HG03139 (cell line): ENCODE data around the gene FBXO5.
"Not testable (repeated sequence)": the region's sequence is repeated elsewhere in the genome, so short reads cannot be mapped to it uniquely, and the experiment has no call there.

Source experiments
- ATAC-seq: cut with Tn5 transposase; IDR thresholded peaks from one replicate; pipeline ENCODE4 v1.9.1; 2021; ENCODE audit not compliant: unreplicated experiment

Gene FBXO5

DNA sequence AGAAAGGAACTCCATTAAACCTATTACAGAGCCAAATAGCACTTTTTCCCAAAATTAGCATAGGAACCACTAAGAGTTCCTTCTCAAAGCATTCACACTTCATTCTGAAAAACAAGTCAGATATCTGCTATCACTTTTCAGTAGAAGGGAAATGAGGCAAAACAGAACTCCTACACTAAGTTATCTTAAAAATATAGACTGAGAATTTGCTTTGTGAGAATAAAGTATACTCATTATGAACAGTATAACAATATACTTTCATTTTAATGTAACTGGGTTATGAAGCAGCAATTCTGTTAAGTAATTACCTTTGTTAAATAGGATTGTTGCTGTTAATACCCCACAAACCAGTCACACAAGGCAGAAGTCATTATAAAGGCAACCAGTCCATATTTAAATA is 11.0 kb upstream of the FBXO5 start:
- ATAC-seq: no peak

DNA sequence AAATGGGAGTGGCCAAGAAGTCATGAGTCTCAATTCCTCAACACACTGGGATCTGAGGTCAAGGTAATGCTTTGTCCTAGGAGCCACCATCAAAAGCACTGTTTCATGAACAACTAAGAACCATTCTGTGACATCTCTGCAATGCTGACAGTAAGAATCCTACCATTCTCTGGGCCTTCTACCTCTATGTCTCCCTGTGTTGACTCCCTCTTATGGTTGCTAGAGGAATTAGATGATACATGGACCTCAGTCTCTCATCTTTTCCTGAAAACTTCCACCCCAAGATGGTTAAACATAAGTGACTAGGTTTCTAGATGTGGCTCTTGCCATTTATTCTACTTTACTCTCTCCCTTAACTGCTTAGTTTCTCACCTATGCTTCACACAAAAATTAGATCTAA is 10.6 kb upstream of the FBXO5 start:
- no peak for ATAC-seq

DNA sequence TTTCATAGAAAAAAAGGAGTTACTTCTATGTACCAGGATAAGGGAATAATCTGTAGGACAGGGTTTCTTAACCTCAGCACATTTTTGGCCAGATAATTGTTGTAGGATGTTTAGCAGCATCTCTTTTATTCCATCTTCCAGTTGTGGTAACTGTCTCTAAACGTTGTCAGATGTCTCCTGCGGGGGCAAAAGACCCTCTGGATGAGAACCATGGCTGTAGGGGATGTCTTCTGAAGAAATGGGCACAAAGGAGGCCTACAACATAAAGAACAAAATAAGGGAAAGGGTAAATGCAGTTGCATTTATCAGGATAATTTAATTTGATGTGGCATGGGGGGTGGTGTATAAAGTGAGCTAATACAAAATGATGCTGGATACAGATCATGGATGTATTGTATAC is 4.1 kb upstream of the FBXO5 start:
- ATAC-seq: no peak

DNA sequence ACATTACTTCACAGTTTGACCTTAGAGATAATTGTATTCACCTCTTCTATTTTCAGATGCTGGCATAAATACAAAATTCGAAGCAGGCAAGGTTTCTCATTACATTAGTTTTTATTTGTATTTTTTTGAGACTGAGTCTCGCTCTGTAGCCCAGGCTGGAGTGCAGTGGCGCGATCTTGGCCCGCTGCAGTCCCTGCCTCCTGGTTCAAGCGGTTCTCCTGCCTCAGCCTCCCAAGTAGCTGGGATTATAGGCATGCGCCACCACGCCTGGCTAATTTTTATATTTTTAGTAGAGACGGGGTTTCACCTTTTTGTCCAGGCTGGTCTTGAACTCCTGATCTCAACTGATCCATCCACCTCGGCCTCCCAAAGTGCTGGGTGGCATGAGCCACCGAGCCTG is 2.5 kb upstream of the FBXO5 start:
- not testable (repeated sequence) for ATAC-seq

DNA sequence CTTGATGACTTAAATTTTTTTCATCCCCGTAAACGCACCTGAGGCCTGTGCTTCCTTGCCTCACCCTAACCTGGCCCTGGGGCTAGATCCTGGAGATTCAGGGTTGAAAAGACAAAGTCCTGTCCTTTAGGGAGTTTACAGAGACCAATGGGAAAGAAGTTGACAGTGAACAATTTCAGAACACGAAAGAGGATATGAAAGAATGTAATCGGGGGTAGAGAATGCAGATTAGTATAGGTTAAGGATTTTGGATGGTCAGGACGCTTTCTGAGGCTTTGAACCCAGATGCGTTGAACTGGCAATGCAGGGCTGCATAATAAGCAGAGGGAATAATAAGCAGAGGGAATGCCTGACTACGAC is 1.7 kb upstream of the FBXO5 start:
- ATAC-seq: peak; percentile 19

DNA sequence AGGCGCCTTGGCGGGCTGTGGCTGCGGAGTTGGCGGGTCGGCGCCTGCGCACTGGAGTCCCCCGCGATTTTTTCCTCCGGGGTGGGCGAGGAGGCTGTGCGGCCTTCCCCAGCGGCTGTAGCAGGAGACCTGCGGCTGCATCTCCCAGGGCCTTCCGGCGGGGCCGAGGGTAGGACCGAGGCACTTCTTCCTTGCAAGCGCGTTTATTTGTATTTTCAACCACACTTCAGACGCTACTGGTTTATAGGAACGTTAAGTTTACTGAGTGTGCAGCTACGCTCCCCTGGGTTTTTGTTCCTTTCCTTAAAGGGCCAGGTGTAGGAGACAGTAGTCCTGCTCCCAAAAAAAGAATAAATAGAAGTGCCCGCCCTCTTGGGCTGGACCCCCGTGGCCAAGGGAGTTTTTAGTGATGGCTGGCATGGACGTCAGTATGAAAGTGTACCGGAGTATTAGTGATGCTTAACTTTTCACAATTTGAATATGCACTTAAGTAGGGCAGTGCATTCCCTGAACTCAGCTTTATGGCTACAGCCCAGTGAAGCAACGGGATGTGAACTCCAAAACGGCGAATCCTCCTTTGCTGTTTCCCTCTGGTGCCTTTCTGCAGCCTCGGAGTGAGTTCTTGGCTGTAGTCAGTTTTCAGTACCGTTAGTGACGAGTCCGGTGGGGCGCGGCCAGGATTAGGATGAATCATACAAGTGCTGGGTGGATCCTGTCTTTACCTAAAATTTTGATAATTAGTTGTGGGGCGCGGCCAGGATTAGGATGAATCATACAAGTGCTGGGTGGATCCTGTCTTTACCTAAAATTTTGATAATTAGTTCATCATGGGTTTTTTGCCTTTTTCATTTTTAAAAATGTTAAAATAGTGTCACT is 1.0 kb upstream of the FBXO5 start:
- ATAC-seq: no peak

DNA sequence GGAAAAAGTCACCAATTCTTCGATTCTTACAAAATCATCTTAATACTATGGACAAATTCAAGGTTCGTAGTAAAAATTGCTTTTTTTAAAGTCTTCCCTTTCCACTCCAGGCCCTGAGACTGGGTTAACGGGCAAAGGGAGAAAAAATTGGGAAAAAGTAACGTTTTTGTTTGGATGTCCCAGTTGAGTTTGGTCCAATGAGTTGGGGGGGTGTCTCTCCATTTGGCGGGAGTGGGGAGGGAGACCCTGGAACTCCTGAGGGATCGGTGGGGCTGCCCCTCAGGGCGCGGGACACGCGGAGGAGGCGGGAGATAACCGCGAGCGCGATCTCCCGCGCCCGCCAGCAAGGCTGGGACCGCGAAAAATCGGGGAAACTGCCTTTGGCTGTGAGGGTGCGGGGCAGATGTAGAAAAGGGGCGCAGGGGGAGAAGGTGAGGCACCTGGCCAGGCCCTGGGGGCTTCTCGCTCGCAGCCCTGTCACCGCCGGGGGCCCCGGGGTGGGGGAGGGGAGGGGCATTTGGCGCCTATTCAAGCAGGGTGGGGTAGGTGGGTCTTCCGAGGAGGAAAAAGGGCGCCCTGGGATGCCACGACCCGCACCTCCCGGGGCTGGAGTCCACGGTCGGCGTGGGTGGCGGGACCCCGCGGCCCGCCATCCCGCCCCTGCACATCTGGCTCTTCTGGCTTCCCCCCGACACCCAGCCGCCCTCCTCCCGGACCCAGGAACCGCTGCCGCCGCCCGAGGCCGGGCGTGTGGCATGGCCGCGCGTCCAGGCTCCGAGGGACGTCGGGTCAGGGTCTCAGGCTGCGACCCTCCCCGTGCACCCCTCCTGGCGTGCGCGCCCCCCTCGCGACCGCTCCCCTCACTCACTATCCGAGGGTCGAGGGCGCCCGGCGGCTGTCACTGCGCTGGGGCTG is 595 bp downstream of the FBXO5 start:
- no peak for ATAC-seq

DNA sequence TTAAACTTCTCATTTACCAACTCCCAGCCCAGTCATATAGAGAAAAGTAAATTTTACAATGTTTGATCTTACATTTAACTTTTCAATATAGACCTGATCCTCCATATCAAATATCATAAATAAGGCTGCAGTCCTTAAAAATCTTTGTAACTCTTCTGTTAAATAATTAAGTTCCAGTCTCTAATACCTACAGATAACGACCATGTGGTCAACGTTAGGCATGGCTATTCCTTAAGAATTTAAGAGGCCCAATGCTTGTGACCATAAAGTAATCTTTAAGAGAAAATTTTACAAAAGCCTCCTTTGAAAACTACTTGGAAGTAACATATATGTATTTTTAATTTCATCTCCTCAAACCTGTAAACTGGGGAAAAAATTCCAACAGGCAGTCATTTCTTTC is 1.6 kb downstream of the FBXO5 start:
- ATAC-seq: no peak

DNA sequence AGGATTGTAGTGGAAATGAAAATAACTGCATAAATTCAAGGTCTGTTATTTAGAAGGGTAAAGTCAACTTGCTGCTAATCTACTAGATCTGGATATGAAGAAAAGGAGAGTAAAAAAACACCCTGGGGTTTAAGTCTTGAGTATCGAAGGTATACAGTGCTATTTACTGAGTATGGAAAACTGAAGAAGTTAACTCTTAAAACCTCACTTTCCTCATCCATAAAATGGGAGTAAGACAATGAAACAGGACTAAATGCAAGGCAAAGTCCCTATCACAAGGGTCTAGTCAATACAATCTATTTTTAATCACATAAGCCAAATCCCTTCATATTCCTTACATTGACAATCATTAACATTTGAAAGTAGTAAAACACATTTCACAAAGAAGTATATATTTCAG is 2.2 kb downstream of the FBXO5 start:
- no peak for ATAC-seq

DNA sequence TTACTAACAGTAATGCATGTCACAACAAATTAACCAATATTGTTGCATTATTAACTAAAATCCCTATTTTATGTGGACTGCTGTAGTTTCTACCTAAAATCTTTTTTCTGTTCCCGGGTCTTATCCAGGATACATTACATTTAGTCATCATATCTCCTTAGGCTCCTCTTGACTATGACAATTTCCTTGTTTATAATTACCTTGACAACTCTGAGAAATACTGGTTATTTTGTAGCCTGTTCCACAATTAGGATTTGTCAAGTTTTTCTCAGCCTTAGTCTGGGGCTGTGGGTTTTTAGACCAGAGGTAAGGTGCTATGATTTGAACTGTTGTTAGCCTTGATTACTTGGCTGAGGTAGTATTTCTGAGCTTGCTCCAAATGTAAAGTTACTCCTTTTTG is 3.7 kb downstream of the FBXO5 start:
- ATAC-seq: no peak

DNA sequence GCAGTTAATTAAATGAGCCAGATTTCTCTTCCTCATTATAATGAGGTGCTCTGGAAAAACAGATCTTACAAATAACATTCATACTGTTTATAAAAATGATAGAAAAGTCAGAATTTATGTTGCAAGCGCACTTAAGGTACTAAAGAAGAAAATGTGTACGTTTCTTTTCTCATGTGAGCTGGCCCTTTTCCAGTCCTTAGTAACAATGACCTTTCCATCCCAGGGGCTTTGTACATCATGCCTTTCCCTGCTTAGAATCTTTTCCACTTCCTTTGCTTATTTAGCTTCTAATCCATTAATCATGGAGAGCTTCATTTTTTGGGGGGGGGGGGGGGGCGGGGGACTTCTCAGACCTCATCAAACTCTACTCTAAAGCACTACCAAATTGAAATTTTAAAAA is 4.8 kb downstream of the FBXO5 start:
- ATAC-seq: no peak

DNA sequence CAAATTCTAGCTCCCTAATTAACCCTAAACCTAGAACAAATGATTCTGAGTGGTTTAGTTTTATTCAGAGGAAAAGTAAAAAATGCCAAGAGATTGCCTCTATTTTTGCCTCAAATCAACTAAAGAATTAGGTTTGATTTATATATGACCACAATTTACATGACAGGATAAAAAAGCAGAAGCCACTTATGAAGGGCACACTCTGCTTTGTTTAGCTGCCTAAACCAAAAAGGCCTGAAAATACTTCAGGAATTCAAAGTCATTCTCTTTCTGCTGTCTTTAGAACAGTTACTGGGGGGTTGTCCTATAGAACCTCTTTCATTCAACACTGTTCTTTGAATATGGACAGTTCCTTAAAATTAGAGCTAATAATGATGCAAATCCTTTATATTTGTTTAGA is 5.3 kb downstream of the FBXO5 start:
- ATAC-seq: no peak

DNA sequence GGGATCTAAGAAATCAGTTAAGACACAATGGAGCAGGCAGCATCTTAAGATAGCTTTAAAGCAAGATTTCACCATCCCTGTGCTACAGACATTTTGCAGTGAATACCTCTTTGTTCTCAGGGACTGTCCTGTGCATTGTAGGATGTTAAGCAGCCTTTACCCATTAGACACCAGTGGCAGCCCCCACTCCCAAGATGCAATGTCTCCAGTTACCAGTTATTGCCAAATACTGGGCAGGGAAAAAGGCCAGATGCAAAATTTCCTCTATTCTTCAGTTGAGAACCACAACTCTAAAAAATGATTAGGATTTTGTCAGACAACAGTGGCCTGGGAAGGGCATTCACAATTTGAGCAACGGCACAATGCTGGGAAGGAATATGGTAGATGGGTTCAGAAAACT is 6.1 kb downstream of the FBXO5 start:
- ATAC-seq: no peak

DNA sequence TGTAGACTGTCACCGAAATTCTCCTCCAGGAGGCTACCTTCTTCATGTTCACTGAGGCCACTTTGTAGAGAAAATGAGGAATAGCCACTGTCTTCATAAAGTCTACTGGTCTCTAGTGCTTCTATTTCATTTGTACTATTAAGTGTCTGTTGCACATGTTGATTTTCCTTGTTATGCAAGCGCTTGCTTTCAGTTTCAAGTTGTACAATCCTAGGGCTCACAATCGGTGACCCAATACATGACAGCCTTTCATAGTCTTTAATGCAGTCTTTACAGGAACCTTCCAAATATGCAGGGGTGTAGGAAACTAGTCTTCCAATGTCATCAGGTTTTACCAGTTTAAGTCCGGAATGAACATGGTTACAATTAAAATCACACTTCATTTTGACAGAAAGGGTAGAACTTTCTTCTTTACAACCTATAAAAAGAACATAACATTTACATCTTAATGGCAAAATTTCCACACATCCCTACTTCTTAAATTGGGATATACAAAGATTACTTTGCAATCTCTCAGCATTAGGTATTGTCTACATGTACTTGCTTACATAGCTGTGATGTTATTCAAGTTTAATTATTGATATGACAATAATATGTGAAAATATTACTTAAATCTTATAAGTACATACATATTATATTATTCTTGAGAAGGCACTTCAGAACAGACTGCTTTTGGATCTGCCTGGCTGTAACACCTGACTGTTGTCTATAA is 7.5 kb downstream of the FBXO5 start:
- ATAC-seq: peak; percentile 39

DNA sequence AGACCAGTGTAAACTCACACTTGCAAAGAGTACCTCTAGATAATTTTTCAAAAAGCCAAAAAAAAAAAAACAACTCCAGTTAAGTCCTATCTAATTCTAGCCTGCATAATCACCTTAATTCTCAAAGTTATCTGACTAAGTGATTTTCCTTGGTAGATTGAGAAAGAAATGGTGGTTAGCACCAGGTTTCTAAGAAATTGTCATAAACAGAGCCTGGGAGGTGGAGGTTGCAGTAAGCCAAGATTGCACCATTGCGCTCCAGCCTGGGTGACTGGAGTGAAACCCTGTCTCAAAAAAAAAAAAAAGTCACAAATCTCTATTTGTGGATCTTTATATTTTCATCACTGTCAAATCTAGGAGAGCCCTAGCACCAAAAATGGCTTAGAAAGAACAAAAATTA is 8.9 kb downstream of the FBXO5 start:
- no peak for ATAC-seq

DNA sequence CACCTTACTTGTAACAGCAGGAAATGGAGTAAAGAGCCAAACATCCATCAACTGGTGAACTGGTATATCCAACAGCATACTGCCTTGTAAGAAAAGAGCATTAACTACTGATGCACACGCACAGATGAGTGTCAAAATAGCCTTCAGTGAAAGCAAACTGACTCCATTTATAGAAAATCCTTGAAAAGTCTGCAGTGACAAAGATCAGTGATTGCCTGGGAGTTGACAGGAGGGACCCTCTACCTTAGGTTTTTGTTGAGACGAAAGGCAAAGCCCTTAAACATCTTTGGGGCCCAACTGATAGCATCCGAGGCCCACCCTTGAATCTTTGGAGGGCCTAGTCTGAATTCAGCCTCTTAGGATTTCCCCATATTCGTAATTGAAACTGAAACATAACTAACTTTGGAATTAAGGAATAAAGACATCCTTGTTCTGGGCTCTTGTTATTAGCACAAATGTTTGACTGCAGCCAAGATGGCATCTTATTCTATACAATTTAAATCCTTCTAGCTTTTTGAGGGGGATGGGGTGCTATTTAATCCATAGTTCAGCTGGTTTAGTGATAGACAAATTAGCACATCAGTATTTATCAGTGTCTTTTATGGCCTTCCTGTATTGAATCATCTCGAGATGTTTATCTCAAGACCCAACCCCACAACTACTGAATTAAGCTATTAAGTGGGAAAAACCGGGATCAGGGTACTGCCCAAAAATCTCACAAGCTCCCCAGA is 13.0 kb downstream of the FBXO5 start:
- no peak for ATAC-seq

DNA sequence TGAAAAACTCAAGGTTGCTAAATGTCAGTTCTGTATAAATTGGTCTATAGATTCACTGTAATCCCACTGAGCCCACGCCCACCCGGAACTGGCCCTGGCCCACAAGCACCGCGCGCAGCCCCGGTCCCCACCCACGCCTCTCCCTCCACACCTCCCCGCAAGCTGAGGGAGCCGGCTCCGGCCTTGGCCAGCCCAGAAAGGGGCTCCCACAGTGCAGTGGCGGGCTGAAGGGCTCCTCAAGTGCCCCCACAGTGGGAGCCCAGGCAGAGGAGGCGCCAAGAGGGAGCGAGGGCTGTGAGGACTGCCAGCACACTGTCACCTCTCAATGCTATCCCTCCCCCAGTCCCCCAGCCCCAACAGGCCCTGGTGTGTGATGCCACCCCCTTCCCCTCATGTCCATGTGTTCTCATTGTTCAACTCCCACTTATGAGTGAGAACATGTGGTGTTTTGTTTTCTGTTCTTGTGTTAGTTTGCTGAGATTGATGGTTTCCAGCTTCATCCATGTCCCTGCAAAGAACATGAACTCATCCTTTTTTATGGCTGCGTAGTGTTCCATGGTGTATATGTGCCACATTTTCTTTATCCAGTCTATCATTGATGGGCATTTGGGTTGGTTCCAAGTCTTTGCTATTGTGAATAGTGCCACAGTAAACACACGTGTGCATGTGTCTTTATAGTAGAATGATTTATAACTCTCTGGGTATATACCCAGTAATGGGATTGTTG is 16.5 kb downstream of the FBXO5 start:
- not testable (repeated sequence) for ATAC-seq

DNA sequence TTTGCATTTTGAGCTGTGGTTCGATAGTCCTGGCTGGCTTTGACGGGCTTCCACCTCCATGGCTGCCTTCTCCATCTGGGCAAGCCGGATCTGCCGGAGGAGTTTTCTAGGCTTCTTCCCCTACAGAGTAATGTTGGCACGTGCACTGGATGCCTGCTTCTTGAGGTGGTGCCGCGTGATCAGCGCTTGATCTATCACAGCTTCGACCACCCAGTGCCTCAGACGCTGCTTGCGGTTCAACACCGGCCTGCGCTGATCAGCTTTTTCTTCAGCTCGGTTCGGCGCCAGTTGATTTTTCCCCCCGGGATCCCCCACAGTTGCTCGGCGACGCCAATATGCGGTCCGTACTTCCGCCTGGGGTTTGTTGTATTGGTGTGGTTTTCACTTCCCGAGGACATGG is 23.5 kb downstream of the FBXO5 start:
- no peak for ATAC-seq

DNA sequence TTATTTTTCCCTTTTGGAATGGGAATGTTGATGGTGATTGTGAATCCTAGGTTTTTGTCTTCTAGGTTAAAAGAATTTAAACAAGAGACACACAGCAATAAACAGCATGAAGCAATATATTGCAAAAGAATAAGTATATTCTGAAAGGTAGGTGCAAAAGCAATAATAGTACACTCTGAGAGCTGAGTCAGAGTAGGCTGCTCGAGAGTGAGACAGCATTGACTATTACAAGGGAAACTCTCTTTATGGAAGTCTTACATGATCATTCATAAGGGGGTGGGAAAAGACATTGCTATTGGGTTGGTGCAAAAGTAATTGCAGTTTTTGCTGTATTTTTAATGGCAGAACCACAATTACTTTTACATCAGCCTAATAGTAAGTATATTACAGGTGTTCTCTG is 25.0 kb downstream of the FBXO5 start:
- ATAC-seq: no peak

DNA sequence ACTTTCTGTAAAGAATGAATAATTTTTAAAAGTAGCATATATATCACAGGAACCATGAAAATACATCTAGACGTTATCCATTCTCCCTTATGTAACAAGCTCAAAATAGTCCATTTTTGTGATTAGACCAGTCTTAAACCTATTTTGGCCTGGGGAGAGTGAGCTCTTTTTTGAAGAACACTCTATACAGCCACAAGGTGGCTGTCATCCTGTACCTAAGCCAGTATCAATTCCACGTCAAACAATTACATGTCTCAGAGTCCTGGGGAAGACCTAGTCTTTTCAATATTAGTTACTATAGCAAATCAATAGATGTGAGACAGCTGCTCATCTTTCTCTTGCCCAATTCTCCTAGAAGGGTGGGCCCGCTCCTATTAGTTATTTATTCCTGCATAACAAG is 28.4 kb downstream of the FBXO5 start:
- ATAC-seq: no peak
